Measurements from ENCODE around the gene TIMM44. TPM values are rescaled to one million over a fixed set of nuclear protein-coding genes. Genes with fewer than 3 reads are reported as not detected.

The TIMM44 gene
- total and polyA plus RNA-seq, 2 of the 8 experiments (the other 6 are each of a cell fraction or from before 2014, with no cell fraction given) = 131 to 150 TPM

GRCh38 chr19:7992575-7992974 lies 49.1 kb upstream of the TIMM44 start:
- H3K4ac ChIP-seq (replicated peaks; ENCODE audit: insufficient read length, low read depth, low read length) = no peak overlapping the region
- no peak overlapping the region for H3K56ac ChIP-seq (replicated peaks; ENCODE audit: insufficient read length, low read depth, low read length)
- peaks cover 27% of the 10 kb centered on the region for H3K79me1 ChIP-seq (ENCODE audit: low read depth, low read length)
- H3K4me3 ChIP-seq (ENCODE audit: extremely low read depth in 1 of 4, insufficient read depth in 2 of 4, low read depth in 3 of 4, low read length in 4 of 4) = no peak overlapping the region
- ChIA-PET POLR2A (ENCODE audit: partially characterized antibody) (interaction anchor here (0.8 to 0.9 kb wide), 3 partner anchors 13 to 48 kb away, joined by 3 to 4 read pairs (median 3); partner anchors contain the start of gene ELAVL1), CTCF (ENCODE audit: partially characterized antibody) (interaction anchor here (1.2 to 1.3 kb wide), 2 partner anchors 9 to 22 kb away, joined by 4 read pairs; no protein-coding TSS in a partner anchor)
- DNase-seq (ENCODE audit: low read depth in 1 of 2, low spot score in 2 of 2) (no peak), FAIRE-seq (no peak)
- no peaks in the 10 kb centered on the region for H3K27me3 ChIP-seq (replicated peaks in 1 of 4; ENCODE audit: control insufficient read depth in 3 of 4, extremely low read depth in 1 of 4, insufficient read depth in 3 of 4, low read length in 3 of 4)
- no peak overlapping the region for H2BK15ac ChIP-seq (ENCODE audit: low read length)
- no peak overlapping the region for H2BK5ac ChIP-seq (ENCODE audit: low read depth, low read length)
- no peak overlapping the region for H3K18ac ChIP-seq (ENCODE audit: extremely low read depth, low read length)
- no peak overlapping the region for H4K91ac ChIP-seq (replicated peaks; ENCODE audit: insufficient read length, low read length)
- no peak overlapping the region for H2BK12ac ChIP-seq (ENCODE audit: low read depth, low read length)
- WGBS, 2 experiments (ENCODE audit: extremely low coverage in 1 of 2, insufficient coverage in 1 of 2, insufficient read length in 1 of 2, insufficient replicate concordance in 2 of 2, low coverage in 1 of 2, low lambda C conversion rate in 2 of 2, missing lambda C conversion rate in 1 of 2) = 86% methylated on average over 10 of the region's 10 CpGs; no CpG with 5 or more reads in 1 of the 2 experiments
- H2BK120ac ChIP-seq (replicated peaks; ENCODE audit: low read depth, low read length) = no peak overlapping the region
- peaks cover 0 to 6% (median 1%) of the 10 kb centered on the region in 4 experiments; a peak in 4 of 7 replicates for H3K4me1 ChIP-seq (replicated peaks in 1 of 4; ENCODE audit: control insufficient read depth in 3 of 4, insufficient read depth in 4 of 4, low read length in 3 of 4)
- no peak overlapping the region for H3K14ac ChIP-seq (ENCODE audit: insufficient read length)
- no peak overlapping the region for H2AK5ac ChIP-seq (ENCODE audit: low read depth, low read length)
- TF ChIP-seq SUZ12 (IDR thresholded peaks at IDR 0.05; ENCODE audit: low read length) (no peak), FOSL1 (IDR thresholded peaks at IDR 0.05; ENCODE audit: insufficient read depth, low read depth, low read length) (no peak)
- H3K23me2 ChIP-seq (ENCODE audit: low read depth, low read length) = no peaks in the 10 kb centered on the region
- peaks cover 42 to 88% of the 10 kb centered on the region in 2 experiments for H3K79me2 ChIP-seq (ENCODE audit: control insufficient read depth in 1 of 2, insufficient read depth in 2 of 2, low read length in 2 of 2)
- H3K23ac ChIP-seq (ENCODE audit: insufficient read length) = no peak overlapping the region
- H2BK20ac ChIP-seq (ENCODE audit: low read length) = no peak overlapping the region
- no peak overlapping the region for H4K5ac ChIP-seq (ENCODE audit: insufficient read length, low read depth, low read length)
- H3K36me3 ChIP-seq (ENCODE audit: control insufficient read depth in 2 of 4, insufficient read depth in 4 of 4, low read length in 3 of 4) = peaks cover 23 to 43% (median 28%) of the 10 kb centered on the region in 4 experiments; a peak in 7 of 8 replicates
- H3K9me3 ChIP-seq (ENCODE audit: insufficient read depth in 2 of 2, low read depth in 1 of 2, low read length in 1 of 2) = no peaks in the 10 kb centered on the region
- no peak overlapping the region for H2AFZ ChIP-seq (ENCODE audit: low read length)
- no peak overlapping the region for H3K9ac ChIP-seq (replicated peaks in 1 of 4; ENCODE audit: extremely low read depth in 1 of 4, low read depth in 3 of 4, low read length in 3 of 4)
- H4K20me1 ChIP-seq (replicated peaks in 1 of 2; ENCODE audit: control insufficient read depth in 1 of 2, insufficient read depth in 2 of 2, low read length in 2 of 2) = peaks cover 44 to 65% of the 10 kb centered on the region in 2 experiments
- no peak overlapping the region for H3K27ac ChIP-seq (ENCODE audit: low read depth, low read length)
- H4K8ac ChIP-seq (ENCODE audit: extremely low read depth, insufficient read depth, low read length) = no peak overlapping the region
- no peak overlapping the region for H3K4me2 ChIP-seq (ENCODE audit: insufficient read depth in 1 of 2, low read depth in 2 of 2, low read length in 2 of 2)
